ENCODE data around the gene FSTL4. TPM values are rescaled to one million over a fixed set of nuclear protein-coding genes. Genes with fewer than 3 reads are reported as not detected.

The FSTL4 gene
- total and polyA plus RNA-seq, 2 of the 13 experiments (the other 11 are each of a cell fraction or from before 2014, with no cell fraction given): 2.1 to 3.0 TPM

DNA sequence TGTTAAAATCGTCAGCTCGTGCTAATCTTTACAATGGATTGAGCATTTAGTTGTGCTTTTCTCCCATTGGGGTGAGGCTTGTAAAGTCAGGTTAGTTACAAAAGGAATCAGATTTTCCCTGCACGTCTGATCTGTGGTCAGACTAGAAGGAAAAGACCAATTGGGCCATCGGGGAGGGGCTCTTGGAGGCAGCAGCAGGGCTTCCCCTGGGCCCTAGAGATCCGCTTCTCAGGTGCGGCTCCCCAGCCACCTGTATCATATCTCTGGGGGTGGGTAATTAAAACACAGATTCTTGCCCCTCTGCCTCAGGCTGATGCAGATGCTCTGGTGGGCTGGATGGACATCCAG is 360.2 kb downstream of the FSTL4 start (continued):
- TF ChIP-seq, protein P1, sequence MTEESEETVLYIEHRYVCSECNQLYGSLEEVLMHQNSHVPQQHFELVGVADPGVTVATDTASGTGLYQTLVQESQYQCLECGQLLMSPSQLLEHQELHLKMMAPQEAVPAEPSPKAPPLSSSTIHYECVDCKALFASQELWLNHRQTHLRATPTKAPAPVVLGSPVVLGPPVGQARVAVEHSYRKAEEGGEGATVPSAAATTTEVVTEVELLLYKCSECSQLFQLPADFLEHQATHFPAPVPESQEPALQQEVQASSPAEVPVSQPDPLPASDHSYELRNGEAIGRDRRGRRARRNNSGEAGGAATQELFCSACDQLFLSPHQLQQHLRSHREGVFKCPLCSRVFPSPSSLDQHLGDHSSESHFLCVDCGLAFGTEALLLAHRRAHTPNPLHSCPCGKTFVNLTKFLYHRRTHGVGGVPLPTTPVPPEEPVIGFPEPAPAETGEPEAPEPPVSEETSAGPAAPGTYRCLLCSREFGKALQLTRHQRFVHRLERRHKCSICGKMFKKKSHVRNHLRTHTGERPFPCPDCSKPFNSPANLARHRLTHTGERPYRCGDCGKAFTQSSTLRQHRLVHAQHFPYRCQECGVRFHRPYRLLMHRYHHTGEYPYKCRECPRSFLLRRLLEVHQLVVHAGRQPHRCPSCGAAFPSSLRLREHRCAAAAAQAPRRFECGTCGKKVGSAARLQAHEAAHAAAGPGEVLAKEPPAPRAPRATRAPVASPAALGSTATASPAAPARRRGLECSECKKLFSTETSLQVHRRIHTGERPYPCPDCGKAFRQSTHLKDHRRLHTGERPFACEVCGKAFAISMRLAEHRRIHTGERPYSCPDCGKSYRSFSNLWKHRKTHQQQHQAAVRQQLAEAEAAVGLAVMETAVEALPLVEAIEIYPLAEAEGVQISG (CRISPR knock-in tag; IDR thresholded peaks at IDR 0.05): 0 out of 2 replicates have a peak, but pooled peaks have one; percentile 30
- TF ChIP-seq ARID2 (CRISPR knock-in tag; IDR thresholded peaks at IDR 0.05; ENCODE audit: borderline replicate concordance): no peak
- TF ChIP-seq, protein P2, sequence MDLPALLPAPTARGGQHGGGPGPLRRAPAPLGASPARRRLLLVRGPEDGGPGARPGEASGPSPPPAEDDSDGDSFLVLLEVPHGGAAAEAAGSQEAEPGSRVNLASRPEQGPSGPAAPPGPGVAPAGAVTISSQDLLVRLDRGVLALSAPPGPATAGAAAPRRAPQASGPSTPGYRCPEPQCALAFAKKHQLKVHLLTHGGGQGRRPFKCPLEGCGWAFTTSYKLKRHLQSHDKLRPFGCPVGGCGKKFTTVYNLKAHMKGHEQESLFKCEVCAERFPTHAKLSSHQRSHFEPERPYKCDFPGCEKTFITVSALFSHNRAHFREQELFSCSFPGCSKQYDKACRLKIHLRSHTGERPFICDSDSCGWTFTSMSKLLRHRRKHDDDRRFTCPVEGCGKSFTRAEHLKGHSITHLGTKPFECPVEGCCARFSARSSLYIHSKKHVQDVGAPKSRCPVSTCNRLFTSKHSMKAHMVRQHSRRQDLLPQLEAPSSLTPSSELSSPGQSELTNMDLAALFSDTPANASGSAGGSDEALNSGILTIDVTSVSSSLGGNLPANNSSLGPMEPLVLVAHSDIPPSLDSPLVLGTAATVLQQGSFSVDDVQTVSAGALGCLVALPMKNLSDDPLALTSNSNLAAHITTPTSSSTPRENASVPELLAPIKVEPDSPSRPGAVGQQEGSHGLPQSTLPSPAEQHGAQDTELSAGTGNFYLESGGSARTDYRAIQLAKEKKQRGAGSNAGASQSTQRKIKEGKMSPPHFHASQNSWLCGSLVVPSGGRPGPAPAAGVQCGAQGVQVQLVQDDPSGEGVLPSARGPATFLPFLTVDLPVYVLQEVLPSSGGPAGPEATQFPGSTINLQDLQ (CRISPR knock-in tag; IDR thresholded peaks at IDR 0.05): 0 out of 2 replicates have a peak, but pooled peaks have one; percentile 29
- TF ChIP-seq ZFP36L2 (CRISPR knock-in tag; IDR thresholded peaks at IDR 0.05): no peak
- 0 out of 2 replicates have a peak, but pooled peaks have one; percentile 12 for TF ChIP-seq ZNF264 (CRISPR knock-in tag; IDR thresholded peaks at IDR 0.05)
- TF ChIP-seq ZNF253 (CRISPR knock-in tag; IDR thresholded peaks at IDR 0.05; ENCODE audit: borderline replicate concordance): no peak
- TF ChIP-seq ZNF567 (CRISPR knock-in tag; IDR thresholded peaks at IDR 0.05; ENCODE audit: borderline replicate concordance): no peak
- TF ChIP-seq, protein P3, sequence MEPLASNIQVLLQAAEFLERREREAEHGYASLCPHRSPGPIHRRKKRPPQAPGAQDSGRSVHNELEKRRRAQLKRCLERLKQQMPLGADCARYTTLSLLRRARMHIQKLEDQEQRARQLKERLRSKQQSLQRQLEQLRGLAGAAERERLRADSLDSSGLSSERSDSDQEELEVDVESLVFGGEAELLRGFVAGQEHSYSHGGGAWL (CRISPR knock-in tag; IDR thresholded peaks at IDR 0.05): no peak
- TF ChIP-seq SSRP1 (CRISPR knock-in tag; IDR thresholded peaks at IDR 0.05): no peak
- no peak for TF ChIP-seq ZNF260 (CRISPR knock-in tag; IDR thresholded peaks at IDR 0.05; ENCODE audit: borderline replicate concordance, low read depth)
- no peak for TF ChIP-seq ATRX (CRISPR knock-in tag; IDR thresholded peaks at IDR 0.05; ENCODE audit: borderline replicate concordance)
- no peak for TF ChIP-seq MLLT10 (CRISPR knock-in tag; IDR thresholded peaks at IDR 0.05)
- TF ChIP-seq, protein P4, sequence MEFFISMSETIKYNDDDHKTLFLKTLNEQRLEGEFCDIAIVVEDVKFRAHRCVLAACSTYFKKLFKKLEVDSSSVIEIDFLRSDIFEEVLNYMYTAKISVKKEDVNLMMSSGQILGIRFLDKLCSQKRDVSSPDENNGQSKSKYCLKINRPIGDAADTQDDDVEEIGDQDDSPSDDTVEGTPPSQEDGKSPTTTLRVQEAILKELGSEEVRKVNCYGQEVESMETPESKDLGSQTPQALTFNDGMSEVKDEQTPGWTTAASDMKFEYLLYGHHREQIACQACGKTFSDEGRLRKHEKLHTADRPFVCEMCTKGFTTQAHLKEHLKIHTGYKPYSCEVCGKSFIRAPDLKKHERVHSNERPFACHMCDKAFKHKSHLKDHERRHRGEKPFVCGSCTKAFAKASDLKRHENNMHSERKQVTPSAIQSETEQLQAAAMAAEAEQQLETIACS (CRISPR knock-in tag; IDR thresholded peaks at IDR 0.05): no peak
- no peak for TF ChIP-seq SOX6 (IDR thresholded peaks at IDR 0.05)
- no peak for TF ChIP-seq SOX6 (CRISPR knock-in tag; IDR thresholded peaks at IDR 0.05)
- TF ChIP-seq ZNF652 (CRISPR knock-in tag; IDR thresholded peaks at IDR 0.05; ENCODE audit: borderline replicate concordance, low read depth): no peak
- TF ChIP-seq ZNF777 (CRISPR knock-in tag; IDR thresholded peaks at IDR 0.05): 0 out of 2 replicates have a peak, but pooled peaks have one; percentile 36
- TF ChIP-seq ZNF430 (CRISPR knock-in tag; IDR thresholded peaks at IDR 0.05): no peak
- TF ChIP-seq SETDB1 (CRISPR knock-in tag; IDR thresholded peaks at IDR 0.05; ENCODE audit: borderline replicate concordance): no peak
- no peak for TF ChIP-seq ZNF558 (CRISPR knock-in tag; IDR thresholded peaks at IDR 0.05; ENCODE audit: borderline replicate concordance)
- TF ChIP-seq, protein P5, sequence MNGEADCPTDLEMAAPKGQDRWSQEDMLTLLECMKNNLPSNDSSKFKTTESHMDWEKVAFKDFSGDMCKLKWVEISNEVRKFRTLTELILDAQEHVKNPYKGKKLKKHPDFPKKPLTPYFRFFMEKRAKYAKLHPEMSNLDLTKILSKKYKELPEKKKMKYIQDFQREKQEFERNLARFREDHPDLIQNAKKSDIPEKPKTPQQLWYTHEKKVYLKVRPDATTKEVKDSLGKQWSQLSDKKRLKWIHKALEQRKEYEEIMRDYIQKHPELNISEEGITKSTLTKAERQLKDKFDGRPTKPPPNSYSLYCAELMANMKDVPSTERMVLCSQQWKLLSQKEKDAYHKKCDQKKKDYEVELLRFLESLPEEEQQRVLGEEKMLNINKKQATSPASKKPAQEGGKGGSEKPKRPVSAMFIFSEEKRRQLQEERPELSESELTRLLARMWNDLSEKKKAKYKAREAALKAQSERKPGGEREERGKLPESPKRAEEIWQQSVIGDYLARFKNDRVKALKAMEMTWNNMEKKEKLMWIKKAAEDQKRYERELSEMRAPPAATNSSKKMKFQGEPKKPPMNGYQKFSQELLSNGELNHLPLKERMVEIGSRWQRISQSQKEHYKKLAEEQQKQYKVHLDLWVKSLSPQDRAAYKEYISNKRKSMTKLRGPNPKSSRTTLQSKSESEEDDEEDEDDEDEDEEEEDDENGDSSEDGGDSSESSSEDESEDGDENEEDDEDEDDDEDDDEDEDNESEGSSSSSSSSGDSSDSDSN (CRISPR knock-in tag; IDR thresholded peaks at IDR 0.05): no peak
- TF ChIP-seq HNRNPL (IDR thresholded peaks at IDR 0.05; ENCODE audit: low read depth, low read length): no peak

All from HepG2 (cell line).